Dermis microvascular lymphatic vessel endothelial cell (primary cell): ENCODE data around the gene ZNF585A. TPM values are rescaled to one million over a fixed set of nuclear protein-coding genes. Genes with fewer than 3 reads are reported as not detected.

Experiments
- DNase-seq, 2 donors: peaks; one replicate each; pipeline versions ENCODE4 v3.0.0 to v3.0.0-alpha.2; 2010; ENCODE audit warnings: low read depth in 2 of 2
- total RNA-seq: library from RNA; depleted of rRNA; stranded (reverse); fragments of >200 nt; gene quantifications from 2 replicates; pipeline ENCODE4 v1.2.1, GENCODE V29; 2014

ZNF585A gene
- total RNA-seq, 1 donor from 2014 or later = 5.4 TPM

GRCh38 chr19:37095859-37096258, 76.6 kb downstream of the ZNF585A start:
- DNase-seq = no peak

Other genes starting within 250 kb of the ZNF585A start
- gene ZNF420, start 94.3 kb downstream of the ZNF585A start, total RNA-seq = 5.6 and 8.0 TPM in 2 replicates
- gene ZNF585B, start 37.8 kb upstream of the ZNF585A start, total RNA-seq = 8.5 and 10.1 TPM in 2 replicates
- 3.0 and 5.3 TPM in 2 replicates for gene ZNF383, start 45.5 kb upstream of the ZNF585A start, total RNA-seq
- gene ZNF527, start 198.4 kb upstream of the ZNF585A start, total RNA-seq = 2.8 and 4.6 TPM in 2 replicates